GM10847 (cell line): ENCODE results near the gene FBXO24.

Experiments used
- POLR2A ChIP-seq: IDR thresholded peaks from 2 replicates; pipeline ENCODE4 v1.6.1; 2011; ENCODE audit not compliant: insufficient read length; ENCODE audit errors: extremely low read depth

FBXO24 gene

GRCh38 chr7:100620239-100620638 lies 34.1 kb downstream of the FBXO24 start:
- TF ChIP-seq POLR2A: no peak

- TF ChIP-seq POLR2A: no peak
Observed at GRCh38 chr7:100620804-100621203, 34.7 kb downstream of the FBXO24 start.

- no peak for TF ChIP-seq POLR2A
Observed at GRCh38 chr7:100621554-100621953, 35.4 kb downstream of the FBXO24 start.

- no peak for TF ChIP-seq POLR2A
Observed at GRCh38 chr7:100623951-100624824, 38.1 kb downstream of the FBXO24 start.

GRCh38 chr7:100626055-100626454 lies 39.9 kb downstream of the FBXO24 start:
- no peak for TF ChIP-seq POLR2A

GRCh38 chr7:100626530-100627237 lies 40.6 kb downstream of the FBXO24 start:
- TF ChIP-seq POLR2A: peak; percentile 44

GRCh38 chr7:100627238-100627549 lies 41.1 kb downstream of the FBXO24 start:
- no peak for TF ChIP-seq POLR2A

GRCh38 chr7:100629117-100629716 lies 43.1 kb downstream of the FBXO24 start:
- TF ChIP-seq POLR2A: no peak

- TF ChIP-seq POLR2A: no peak
Observed at GRCh38 chr7:100630066-100630465, 43.9 kb downstream of the FBXO24 start.

- peak; percentile 21 for TF ChIP-seq POLR2A
Observed at GRCh38 chr7:100632951-100633717, 47.0 kb downstream of the FBXO24 start.

- no peak for TF ChIP-seq POLR2A
Observed at GRCh38 chr7:100639995-100640516, 53.9 kb downstream of the FBXO24 start.

- TF ChIP-seq POLR2A: no peak
Observed at GRCh38 chr7:100640517-100641440, 54.7 kb downstream of the FBXO24 start.

GRCh38 chr7:100641463-100641859 lies 55.3 kb downstream of the FBXO24 start, which contains the start of gene TFR2:
TSS of gene TFR2 (minus strand) at chr7:100641552. CDS start at chr7:100641509, 43 bp downstream.
- TF ChIP-seq POLR2A: no peak
